Endothelial cell of umbilical vein (primary cell): ENCODE results near the gene SCAP.

ENCODE experiments used
- CTCF ChIP-seq, 2 donors: IDR thresholded peaks; 1 replicate in 1 of 2; 2 replicates in 1 of 2; pipeline ENCODE4 v1.5.1; 2011; ENCODE audit warnings: low read length in 2 of 2, mild to moderate bottlenecking in 2 of 2, moderate library complexity in 2 of 2, control low read depth in 1 of 2, inconsistent platforms in 1 of 2, low read depth in 1 of 2; ENCODE audit not compliant: insufficient read depth in 1 of 2; ENCODE audit errors: extremely low read depth in 1 of 2
- EZH2 ChIP-seq: IDR thresholded peaks from 2 replicates; pipeline ENCODE4 v1.6.1; 2012; ENCODE audit warnings: borderline replicate concordance, low read depth, mild to moderate bottlenecking, moderate library complexity, low read length, inconsistent platforms; ENCODE audit not compliant: severe bottlenecking
- FOS ChIP-seq: IDR thresholded peaks from 2 replicates; pipeline ENCODE4 v1.6.1; 2011; ENCODE audit warnings: mild to moderate bottlenecking, low read length, moderate library complexity, borderline replicate concordance; ENCODE audit not compliant: insufficient read depth
- GATA2 ChIP-seq: IDR thresholded peaks from 2 replicates; pipeline ENCODE4 v1.7.0; 2011; ENCODE audit warnings: low read depth, mild to moderate bottlenecking, moderate library complexity, mixed read lengths, low read length; ENCODE audit not compliant: insufficient read length, insufficient read depth
- JUN ChIP-seq: IDR thresholded peaks from 2 replicates; pipeline ENCODE4 v1.6.1; 2011; ENCODE audit warnings: borderline replicate concordance, low read depth; ENCODE audit not compliant: insufficient read length, insufficient read depth
- MAX ChIP-seq: IDR thresholded peaks from 2 replicates; pipeline ENCODE4 v1.6.1; 2011; ENCODE audit not compliant: insufficient read depth, insufficient read length
- MYC ChIP-seq: IDR thresholded peaks from one replicate; pipeline ENCODE4 v1.6.1; 2011; ENCODE audit warnings: mild to moderate bottlenecking, low read depth, low read length
- POLR2A ChIP-seq: IDR thresholded peaks from 2 replicates; pipeline ENCODE4 v1.6.1; 2012; ENCODE audit warnings: low read depth, mild to moderate bottlenecking, control low read depth, low read length
- POLR2AphosphoS5 ChIP-seq: IDR thresholded peaks from 2 replicates; pipeline ENCODE4 v1.6.1; 2012; ENCODE audit warnings: low read depth, mild to moderate bottlenecking, control low read depth, low read length, moderate library complexity; ENCODE audit not compliant: insufficient read depth

- TF ChIP-seq CTCF (IDR thresholded peaks at IDR 0.05; ENCODE audit: extremely low read depth in 1 of 2, insufficient read depth in 1 of 2, low read depth in 1 of 2, low read length in 2 of 2) (no peak), POLR2AphosphoS5 (no peak), EZH2 (no peak), MAX (no peak), POLR2A (no peak), MYC (no peak), JUN (no peak), FOS (no peak), GATA2 (no peak)
Measured at GRCh38 chr3:47407896-47408838, 67.6 kb downstream of the SCAP start.
